Aorta (tissue), 5 donors: Measurements from ENCODE around the gene CPED1. TPM values are rescaled to one million over a fixed set of nuclear protein-coding genes. Genes with fewer than 3 reads are reported as not detected.
"Not testable (repeated sequence)": the region's sequence is repeated elsewhere in the genome, so short reads cannot be mapped to it uniquely, and the experiment has no call there.

Experiments
- ATAC-seq: fragments of 200-7000 bp; cut with Tn5 transposase; one replicate; pipeline ENCODE4 v1.9.1; 2022; ENCODE audit warnings: moderate library complexity; ENCODE audit not compliant: low FRiP score
- DNase-seq, 2 donors: peaks; one replicate each; pipeline ENCODE4 v3.0.0-alpha.2; 2020
- H3K27ac ChIP-seq, 2 donors: one replicate each; pipeline ENCODE4 v1.5.1; 2013; ENCODE audit warnings: low read length in 2 of 2, mild to moderate bottlenecking in 2 of 2, moderate library complexity in 2 of 2, control low read depth in 1 of 2, inconsistent platforms in 1 of 2, low read depth in 1 of 2
- H3K27me3 ChIP-seq, 2 donors: one replicate each; pipeline ENCODE4 v1.6.1; 2013; ENCODE audit warnings: control low read depth in 1 of 2, low read length in 1 of 2, mild to moderate bottlenecking in 1 of 2, moderate library complexity in 1 of 2; ENCODE audit not compliant: insufficient read depth in 2 of 2, control insufficient read depth in 1 of 2
- H3K36me3 ChIP-seq, 2 donors: one replicate each; pipeline ENCODE4 v1.6.1; 2013; ENCODE audit warnings: control low read depth in 1 of 2, low read length in 1 of 2, mild to moderate bottlenecking in 1 of 2; ENCODE audit not compliant: insufficient read depth in 2 of 2, control insufficient read depth in 1 of 2
- H3K4me1 ChIP-seq, 2 donors: one replicate each; pipeline ENCODE4 v1.6.1; 2013; ENCODE audit warnings: low read length in 2 of 2, control low read depth in 1 of 2, mild to moderate bottlenecking in 1 of 2, moderate library complexity in 1 of 2; ENCODE audit not compliant: insufficient read depth in 2 of 2, control insufficient read depth in 1 of 2
- H3K4me3 ChIP-seq, 2 donors: one replicate each; pipeline ENCODE4 v1.5.1; 2013; ENCODE audit warnings: low read length in 2 of 2, control low read depth in 1 of 2, mild to moderate bottlenecking in 1 of 2
- H3K9me3 ChIP-seq: one replicate; pipeline ENCODE4 v1.6.1; 2013; ENCODE audit warnings: mild to moderate bottlenecking, low read length; ENCODE audit not compliant: control insufficient read depth
- WGBS, 2 donors: extraction: QIAGEN DNeasy Blood & Tissue Kit; methylation state at CpG; one replicate each; pipeline ENCODE4 v1.1.7; 2013; 5-methylcytosine and 5-hydroxymethylcytosine counted together
- intact Hi-C, 2 donors: fragments of 100-400 bp; cut with DNase I; formaldehyde crosslinking; loops; one replicate each; pipeline versions ENCODE4 v1.14.2 to v1.15.0; 2022
- polyA plus RNA-seq, 2 donors: library from polyadenylated mRNA; stranded (reverse); fragments of 200-250 nt; gene quantifications; one replicate each; pipeline ENCODE4 v1.2.3, GENCODE V29; 2013
- total RNA-seq, 2 donors: library from RNA; stranded (reverse); fragmentation: NEBNext Ultra II Directional; extraction: Animal tissue kit (Norgen Biotek cat#: 25700); gene quantifications; one replicate each; pipeline ENCODE4 v1.2.1, GENCODE V29; 2021
- donor health status: healthy with polysubstance abuse.
- donor health status: Bipolar disorder and iron deficiency.
- donor health status: DM: no; HTN: no; CAD: no.
- donor health status: DM: no; HTN: no; CAD: no.
- donor health status: DM: yes; HTN: yes; CAD: no.

The CPED1 gene
- total and polyA plus RNA-seq, 4 donors = 35.3 to 201 (median 79.0) TPM

GRCh38 chr7:121202834-121203233 is 214.3 kb downstream of the CPED1 start:
- 87 to 88% methylated on average over 2 of the region's 2 CpGs for WGBS, 2 donors
- no peaks in the 10 kb centered on the region for H3K4me1 ChIP-seq
- no peaks in the 10 kb centered on the region for H3K27me3 ChIP-seq
- H3K36me3 ChIP-seq = peaks cover 0 to 2% of the 10 kb centered on the region in 2 donors
- intact Hi-C loops = no loop called here
- DNase-seq (no peak), ATAC-seq (no peak)
- H3K27ac ChIP-seq = no peak overlapping the region
- no peak overlapping the region for H3K4me3 ChIP-seq
- H3K9me3 ChIP-seq = no peaks in the 10 kb centered on the region

- Histone ChIP-seq H3K9me3 (no peaks in the 10 kb centered on the region), H3K4me3 (no peak overlapping the region), H3K27me3 (no peaks in the 10 kb centered on the region), H3K4me1 (no peaks in the 10 kb centered on the region), H3K36me3 (peaks cover 0 to 2% of the 10 kb centered on the region in 2 donors), H3K27ac (no peak overlapping the region)
- ATAC-seq (no peak), DNase-seq (no peak)
- intact Hi-C loops = no loop called here
- 43 to 48% methylated on average over 1 of the region's 1 CpG for WGBS, 2 donors
These were observed 216.0 kb downstream of the CPED1 start for GRCh38 chr7:121204537-121204936.

- Histone ChIP-seq H3K4me3 (no peak overlapping the region), H3K27ac (no peak overlapping the region), H3K4me1 (no peaks in the 10 kb centered on the region), H3K27me3 (no peaks in the 10 kb centered on the region), H3K9me3 (no peaks in the 10 kb centered on the region), H3K36me3 (peaks cover 0 to 2% of the 10 kb centered on the region in 2 donors)
- intact Hi-C loops = no loop called here
- ATAC-seq = no peak
- DNase-seq = no peak
These were observed 217.3 kb downstream of the CPED1 start for GRCh38 chr7:121205777-121206176.

- Histone ChIP-seq H3K27me3 (no peaks in the 10 kb centered on the region), H3K4me3 (no peak overlapping the region), H3K27ac (no peak overlapping the region), H3K4me1 (no peaks in the 10 kb centered on the region), H3K9me3 (no peaks in the 10 kb centered on the region), H3K36me3 (no peaks in the 10 kb centered on the region)
- intact Hi-C loops = no loop called here
- DNase-seq = no peak
- ATAC-seq = no peak
- 72 to 82% methylated on average over 3 of the region's 3 CpGs for WGBS, 2 donors
These were observed 222.7 kb downstream of the CPED1 start for GRCh38 chr7:121211253-121211652.

- H3K27me3 ChIP-seq = no peaks in the 10 kb centered on the region
- no peaks in the 10 kb centered on the region for H3K4me1 ChIP-seq
- H3K36me3 ChIP-seq = no peaks in the 10 kb centered on the region
- peak; percentile 38 for ATAC-seq
- no peak overlapping the region for H3K4me3 ChIP-seq
- no peak overlapping the region for H3K27ac ChIP-seq
- DNase-seq = no peak
- intact Hi-C loops = no loop called here
- 77 to 92% methylated on average over 2 of the region's 2 CpGs for WGBS, 2 donors
- H3K9me3 ChIP-seq = no peaks in the 10 kb centered on the region
These were observed 223.5 kb downstream of the CPED1 start for GRCh38 chr7:121212036-121212435.

GRCh38 chr7:121214657-121215056 is 226.1 kb downstream of the CPED1 start:
- intact Hi-C loops = no loop called here
- Histone ChIP-seq H3K27me3 (no peaks in the 10 kb centered on the region), H3K36me3 (no peaks in the 10 kb centered on the region), H3K4me3 (no peak overlapping the region), H3K4me1 (no peaks in the 10 kb centered on the region), H3K9me3 (no peaks in the 10 kb centered on the region), H3K27ac (no peak overlapping the region)
- 95 to 98% methylated on average over 2 of the region's 2 CpGs for WGBS, 2 donors
- DNase-seq = no peak
- ATAC-seq = no peak

- WGBS, 2 donors = 77 to 82% methylated on average over 2 of the region's 2 CpGs
- ATAC-seq = no peak
- no peaks in the 10 kb centered on the region for H3K9me3 ChIP-seq
- intact Hi-C loops = no loop called here
- DNase-seq = no peak
- H3K4me1 ChIP-seq = no peaks in the 10 kb centered on the region
- no peaks in the 10 kb centered on the region for H3K27me3 ChIP-seq
- no peak overlapping the region for H3K4me3 ChIP-seq
- no peak overlapping the region for H3K27ac ChIP-seq
- H3K36me3 ChIP-seq = no peaks in the 10 kb centered on the region
These were observed 230.5 kb downstream of the CPED1 start for GRCh38 chr7:121219026-121219425.

- DNase-seq, H3K27me3 ChIP-seq, H3K9me3 ChIP-seq, H3K36me3 ChIP-seq, intact Hi-C loops, H3K4me1 ChIP-seq, H3K27ac ChIP-seq, H3K4me3 ChIP-seq, ATAC-seq: not testable (repeated sequence)
- 95 to 97% methylated on average over 2 of the region's 2 CpGs for WGBS, 2 donors
These were observed 232.6 kb downstream of the CPED1 start for GRCh38 chr7:121221108-121221507.

- Histone ChIP-seq H3K4me1 (peaks cover 0 to 1% of the 10 kb centered on the region in 2 donors), H3K4me3 (no peak overlapping the region), H3K27ac (no peak overlapping the region), H3K27me3 (no peaks in the 10 kb centered on the region), H3K36me3 (peaks cover 0 to 2% of the 10 kb centered on the region in 2 donors), H3K9me3 (no peaks in the 10 kb centered on the region)
- WGBS, 2 donors = 24 to 38% methylated on average over 1 of the region's 1 CpG
- ATAC-seq (no peak), DNase-seq (no peak)
- intact Hi-C loops = no loop called here
These were observed 240.3 kb downstream of the CPED1 start for GRCh38 chr7:121228779-121229178.
